WERI-Rb-1 (cell line): Measurements from ENCODE around the gene CENPM.

ENCODE experiments used
- DNase-seq: peaks from one replicate; pipeline ENCODE4 v3.0.0-alpha.2; 2020
- H3K27ac ChIP-seq: fragments of 250-450 bp; sonication (Bioruptor Pico); 2 replicates; pipeline ENCODE4 v1.5.1; 2020; ENCODE audit warnings: mild to moderate bottlenecking, moderate library complexity
- H3K27me3 ChIP-seq: fragments of 250-450 bp; sonication (Bioruptor Pico); 2 replicates; pipeline ENCODE4 v1.5.1; 2021; ENCODE audit warnings: mild to moderate bottlenecking, low read depth, moderate library complexity; ENCODE audit not compliant: insufficient read depth, severe bottlenecking
- H3K36me3 ChIP-seq: fragments of 250-450 bp; sonication (Bioruptor Pico); 2 replicates; pipeline ENCODE4 v1.5.1; 2020; ENCODE audit warnings: mild to moderate bottlenecking, moderate library complexity
- H3K4me3 ChIP-seq: 2 replicates; pipeline ENCODE4 v1.5.1; 2011; ENCODE audit warnings: low read depth, mild to moderate bottlenecking, control low read depth, low read length
- H3K9me3 ChIP-seq: fragments of 250-450 bp; sonication (Bioruptor Pico); 2 replicates; pipeline ENCODE4 v1.5.1; 2021; ENCODE audit warnings: mild to moderate bottlenecking, moderate library complexity; ENCODE audit not compliant: severe bottlenecking
- CTCF ChIP-seq: IDR thresholded peaks from 2 replicates; pipeline ENCODE4 v1.5.1; 2011; ENCODE audit warnings: low read depth, mild to moderate bottlenecking, control low read depth, inconsistent platforms, low read length

CENPM gene

GRCh38 chr22:41910050-41911000 is 36.6 kb downstream of the CENPM start:
- H3K4me3 ChIP-seq, result no peak overlapping the region
- DNase-seq, result no peak
- no peaks in the 10 kb centered on the region for H3K9me3 ChIP-seq
- H3K27me3 ChIP-seq, result peaks cover 23% of the 10 kb centered on the region
- TF ChIP-seq CTCF, result no peak
- no peak overlapping the region for H3K27ac ChIP-seq
- H3K36me3 ChIP-seq, result peaks cover 16% of the 10 kb centered on the region

GRCh38 chr22:41909310-41910049 is 37.5 kb downstream of the CENPM start:
- DNase-seq, result no peak

GRCh38 chr22:41908411-41909309 is 38.3 kb downstream of the CENPM start:
- TF ChIP-seq CTCF, result peak; percentile 42; the same call in 1 of the 2 replicates
- no peak overlapping the region for H3K4me3 ChIP-seq
- H3K27me3 ChIP-seq, result peaks cover 12% of the 10 kb centered on the region
- peaks cover 32% of the 10 kb centered on the region for H3K36me3 ChIP-seq
- H3K9me3 ChIP-seq, result no peaks in the 10 kb centered on the region
- peak; percentile 71 for DNase-seq
- no peak overlapping the region for H3K27ac ChIP-seq

More at GRCh38 chr22:41909310-41910049, 37.5 kb downstream of the CENPM start:
- H3K36me3 ChIP-seq, result peaks cover 24% of the 10 kb centered on the region
- no peak overlapping the region for H3K27ac ChIP-seq
- no peaks in the 10 kb centered on the region for H3K9me3 ChIP-seq
- TF ChIP-seq CTCF, result no peak
- H3K4me3 ChIP-seq, result no peak overlapping the region
- H3K27me3 ChIP-seq, result peaks cover 17% of the 10 kb centered on the region

- no peak for TF ChIP-seq CTCF
- no peak for DNase-seq
- H3K36me3 ChIP-seq, result peaks cover 42% of the 10 kb centered on the region
Measured at GRCh38 chr22:41907436-41908401, 39.2 kb downstream of the CENPM start.

More at GRCh38 chr22:41907436-41908401, 39.2 kb downstream of the CENPM start:
- no peaks in the 10 kb centered on the region for H3K9me3 ChIP-seq
- no peak overlapping the region for H3K27ac ChIP-seq
- no peak overlapping the region for H3K4me3 ChIP-seq
- peaks cover 4% of the 10 kb centered on the region for H3K27me3 ChIP-seq
